AG08395 (cell line): ENCODE data around the gene ISL1.

Experiments
- DNase-seq: peaks from one replicate; pipeline ENCODE4 v3.0.0; 2012; ENCODE audit warnings: mixed read lengths, low spot score

Gene ISL1

DNA sequence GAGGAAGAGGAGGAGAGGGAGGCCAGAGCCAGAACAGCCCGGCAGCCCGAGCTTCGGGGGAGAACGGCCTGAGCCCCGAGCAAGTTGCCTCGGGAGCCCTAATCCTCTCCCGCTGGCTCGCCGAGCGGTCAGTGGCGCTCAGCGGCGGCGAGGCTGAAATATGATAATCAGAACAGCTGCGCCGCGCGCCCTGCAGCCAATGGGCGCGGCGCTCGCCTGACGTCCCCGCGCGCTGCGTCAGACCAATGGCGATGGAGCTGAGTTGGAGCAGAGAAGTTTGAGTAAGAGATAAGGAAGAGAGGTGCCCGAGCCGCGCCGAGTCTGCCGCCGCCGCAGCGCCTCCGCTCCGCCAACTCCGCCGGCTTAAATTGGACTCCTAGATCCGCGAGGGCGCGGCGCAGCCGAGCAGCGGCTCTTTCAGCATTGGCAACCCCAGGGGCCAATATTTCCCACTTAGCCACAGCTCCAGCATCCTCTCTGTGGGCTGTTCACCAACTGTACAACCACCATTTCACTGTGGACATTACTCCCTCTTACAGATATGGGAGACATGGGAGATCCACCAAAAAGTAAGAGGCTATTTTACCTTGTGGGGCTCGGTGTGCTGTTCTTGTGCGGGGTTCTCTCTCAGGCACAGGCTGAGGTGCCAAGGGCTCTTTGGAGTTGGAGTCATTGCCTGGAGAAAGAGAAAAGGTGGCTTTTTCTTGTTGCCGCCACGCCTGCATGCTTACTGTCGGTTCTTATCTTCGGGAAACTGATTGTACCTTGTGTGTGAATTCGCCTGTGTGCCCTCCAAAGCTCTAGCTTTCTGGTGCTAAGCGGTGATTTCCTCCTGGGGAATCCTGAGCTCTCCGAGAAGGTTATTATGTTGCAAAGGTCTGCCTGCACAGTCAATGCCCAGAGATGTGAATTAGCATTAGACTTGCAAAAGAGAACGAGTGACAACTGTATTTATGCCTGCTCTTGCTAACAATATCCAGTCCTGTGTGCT is at the start of gene ISL1:
TSS of gene ISL1 (plus strand) at position 318 of the 991 bp plus-strand sequence. CDS start at position 542, 224 bp downstream.
- DNase-seq: peak; percentile 54

DNA sequence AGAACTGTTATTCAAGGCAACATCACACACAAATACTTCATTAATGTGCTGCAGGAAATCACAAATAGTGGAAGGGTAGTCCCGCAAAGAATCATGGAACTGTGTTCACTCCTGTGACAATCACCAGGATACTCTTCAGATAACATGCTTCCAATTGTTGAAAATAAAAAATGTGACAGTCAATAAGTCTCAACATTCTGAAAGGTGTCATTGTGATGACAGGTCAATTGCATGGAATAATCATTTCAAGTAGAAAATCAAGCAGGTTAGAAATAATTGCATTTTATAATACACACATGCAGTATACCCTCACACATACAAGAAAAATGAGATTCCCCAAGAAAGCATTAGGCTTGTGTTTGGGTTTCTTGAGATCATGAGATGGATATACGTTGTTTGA is 46.4 kb upstream of the ISL1 start:
- no peak for DNase-seq

DNA sequence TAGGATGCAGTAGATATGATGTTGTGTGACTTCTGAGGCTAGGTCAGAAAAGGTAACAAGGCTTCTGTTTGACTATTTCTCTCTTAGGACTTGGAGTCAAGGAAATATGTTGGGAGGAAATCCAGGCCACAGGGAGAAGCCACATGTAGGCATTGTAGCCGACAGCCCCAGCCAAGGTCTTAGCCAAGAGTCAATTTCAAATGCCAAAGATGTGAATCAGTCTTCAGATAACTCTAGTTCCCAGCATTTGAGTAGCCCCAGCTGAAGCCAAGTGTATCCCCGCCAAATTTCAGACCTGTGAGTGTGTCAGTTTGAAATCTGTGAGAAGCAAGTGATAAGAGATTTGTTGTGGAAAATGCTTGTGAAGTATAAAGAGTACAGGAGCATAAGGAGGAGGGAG is 38.1 kb upstream of the ISL1 start:
- DNase-seq: no peak

DNA sequence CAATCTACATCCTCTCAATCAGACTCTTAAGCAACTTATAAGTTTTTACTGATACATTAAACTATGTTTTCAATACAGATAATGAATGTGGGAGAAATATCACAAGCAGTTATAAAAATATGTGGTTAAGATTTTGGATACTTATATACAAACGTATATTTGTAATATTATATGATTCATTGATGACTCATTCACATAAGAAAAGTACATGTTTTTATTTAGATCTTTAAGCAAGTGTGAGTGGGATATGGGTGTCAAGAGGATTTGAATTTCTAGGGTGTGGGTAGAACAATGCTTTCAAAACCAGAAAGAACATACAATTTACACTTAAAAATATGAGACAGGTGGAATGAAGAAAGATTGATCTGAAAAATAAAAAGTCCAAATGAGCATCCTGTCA is 36.1 kb upstream of the ISL1 start:
- no peak for DNase-seq

DNA sequence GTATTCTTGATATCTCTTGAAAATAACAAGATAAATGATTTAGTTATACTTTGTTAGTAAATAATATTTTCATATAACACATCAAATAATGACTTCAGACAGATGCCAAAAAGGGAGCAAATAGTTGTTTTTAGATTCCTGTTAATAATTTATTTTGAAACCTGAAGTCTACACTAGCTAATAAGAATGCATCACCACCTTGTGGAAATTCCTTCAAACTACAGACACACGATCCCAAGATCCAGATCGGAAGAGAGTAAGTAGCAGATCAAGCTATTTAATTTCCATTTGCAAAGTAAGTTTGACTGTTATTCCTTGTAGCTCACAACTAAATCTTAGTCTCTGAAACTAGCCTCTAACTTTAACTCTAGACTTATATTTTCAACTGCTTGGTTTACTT is 35.5 kb upstream of the ISL1 start:
- DNase-seq: no peak

DNA sequence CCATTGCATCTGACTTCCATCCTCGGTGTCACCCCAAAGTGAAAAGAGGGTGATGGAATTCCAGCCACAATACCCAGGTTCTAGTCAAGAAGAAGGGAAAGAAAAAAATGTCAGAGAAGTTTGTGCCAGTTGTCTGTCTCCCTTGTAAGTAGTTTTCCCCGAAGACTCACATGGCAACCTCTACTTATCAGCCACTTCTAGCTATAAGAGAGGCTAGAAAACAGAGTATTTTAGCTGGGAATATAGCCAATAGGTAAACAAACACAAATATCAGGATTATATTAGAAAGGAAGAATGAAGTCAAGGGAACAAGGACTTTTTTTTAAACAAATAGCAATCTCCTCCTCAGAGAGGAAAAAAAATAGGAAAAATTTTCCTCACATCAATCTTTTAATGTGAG is 12.2 kb upstream of the ISL1 start:
- DNase-seq: no peak

DNA sequence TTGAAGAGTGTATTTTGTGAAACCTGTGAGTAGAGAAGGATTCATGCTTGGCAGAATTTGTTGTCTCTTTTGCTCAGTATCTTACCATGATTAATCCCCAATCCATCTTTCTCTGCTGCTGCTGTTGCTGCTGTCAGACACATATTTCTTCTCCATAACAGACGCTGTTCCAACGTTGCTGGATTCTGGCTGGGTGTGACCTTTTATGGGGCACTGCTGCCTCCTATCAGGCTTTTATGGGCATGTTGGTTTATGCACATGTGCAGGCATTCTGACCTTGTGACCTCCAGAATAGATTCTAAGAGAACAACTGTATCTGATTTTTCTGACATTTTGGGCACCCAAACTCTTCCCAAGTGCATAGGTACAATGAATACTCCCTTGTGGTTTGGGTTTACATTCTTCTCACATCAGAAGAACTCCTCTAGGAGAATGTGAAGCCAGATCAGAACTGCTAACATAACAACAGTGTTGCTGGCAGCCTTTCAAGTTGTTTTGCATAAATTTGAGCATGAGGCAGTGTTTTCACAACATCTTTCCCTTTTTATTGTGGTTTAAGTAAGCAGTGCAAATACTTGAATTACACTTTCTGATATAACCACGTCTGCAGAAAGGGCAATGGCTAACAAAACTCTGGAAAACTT is 9.2 kb upstream of the ISL1 start:
- no peak for DNase-seq

DNA sequence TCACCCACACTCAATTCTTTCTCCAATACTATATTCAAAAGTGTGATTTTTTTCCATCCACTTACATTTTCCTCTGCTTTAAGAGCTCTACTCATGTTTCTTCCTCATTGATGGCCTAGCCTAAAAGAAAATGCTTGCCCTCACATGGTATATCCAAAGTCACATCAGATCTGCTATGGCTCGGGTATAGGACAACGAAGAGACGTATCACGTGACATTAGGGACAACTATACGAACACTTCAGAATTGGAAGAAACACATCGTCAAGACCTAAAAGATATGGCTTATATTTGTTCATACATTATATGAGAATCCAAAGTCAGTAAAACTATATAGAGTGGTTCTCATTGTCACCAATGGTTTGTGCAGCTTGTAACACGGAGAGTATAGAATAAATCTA is 8.2 kb upstream of the ISL1 start:
- no peak for DNase-seq

DNA sequence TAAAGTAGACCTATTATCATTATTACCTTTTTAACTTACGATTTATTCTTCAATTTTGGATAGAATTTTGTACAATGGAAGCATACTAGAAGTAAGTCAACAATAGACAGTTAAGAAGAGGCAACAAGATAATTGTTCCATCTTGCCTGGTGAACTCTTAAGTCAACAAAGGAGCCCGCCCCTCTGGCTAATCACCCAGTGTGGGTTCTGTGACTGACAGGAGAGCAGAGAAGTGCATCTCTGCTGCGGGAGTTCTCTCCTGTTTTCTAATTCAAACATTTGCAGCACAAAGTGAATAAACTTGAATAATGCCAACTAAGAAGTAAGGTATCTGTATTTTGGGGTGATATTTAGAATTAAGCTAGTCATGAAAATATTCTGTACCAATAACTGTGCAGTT is 6.7 kb upstream of the ISL1 start:
- DNase-seq: no peak

DNA sequence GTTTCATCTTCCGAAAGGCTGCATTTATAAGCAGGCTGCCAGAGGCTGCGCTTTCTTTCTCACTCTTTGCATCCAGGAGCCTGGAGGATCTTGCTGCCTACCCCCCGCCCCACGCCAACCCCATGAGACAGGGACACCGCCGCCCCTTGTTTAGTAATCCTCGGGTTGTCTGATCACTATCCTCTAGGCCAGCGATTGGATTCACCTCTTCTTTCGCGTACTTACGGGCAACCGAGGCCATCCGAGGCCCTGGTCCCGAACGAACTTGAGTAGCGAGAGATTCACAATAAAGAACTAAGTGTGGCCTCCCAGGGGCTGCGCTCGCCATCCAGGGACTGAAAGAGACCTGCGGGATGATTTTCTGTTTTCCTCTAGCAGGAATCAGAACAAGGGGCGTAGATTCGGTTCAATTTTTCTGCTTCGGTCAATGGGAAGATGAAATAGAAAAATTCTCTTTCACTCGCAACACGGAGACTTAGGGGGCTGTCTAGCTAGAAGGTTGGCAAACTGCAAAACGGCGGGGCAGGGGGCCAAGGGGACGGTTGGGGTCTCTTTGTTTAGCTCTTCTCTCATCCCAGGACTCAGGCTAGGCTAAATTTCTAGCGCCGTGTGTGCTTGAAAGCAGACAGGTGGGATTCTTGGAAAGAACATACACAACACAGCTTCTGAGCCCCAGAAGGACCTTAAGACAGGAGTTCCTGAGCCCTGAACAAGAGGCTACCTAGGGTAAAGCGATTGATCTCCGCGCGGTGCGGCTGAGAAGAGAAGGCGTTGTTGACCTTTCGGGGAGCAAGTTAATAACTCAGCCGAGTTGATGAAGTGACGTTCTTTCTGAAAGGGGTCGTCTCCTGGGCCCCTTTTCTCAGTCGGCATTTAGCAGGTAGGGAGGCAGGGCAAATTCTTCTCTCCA is 5.8 kb upstream of the ISL1 start:
- DNase-seq: no peak

DNA sequence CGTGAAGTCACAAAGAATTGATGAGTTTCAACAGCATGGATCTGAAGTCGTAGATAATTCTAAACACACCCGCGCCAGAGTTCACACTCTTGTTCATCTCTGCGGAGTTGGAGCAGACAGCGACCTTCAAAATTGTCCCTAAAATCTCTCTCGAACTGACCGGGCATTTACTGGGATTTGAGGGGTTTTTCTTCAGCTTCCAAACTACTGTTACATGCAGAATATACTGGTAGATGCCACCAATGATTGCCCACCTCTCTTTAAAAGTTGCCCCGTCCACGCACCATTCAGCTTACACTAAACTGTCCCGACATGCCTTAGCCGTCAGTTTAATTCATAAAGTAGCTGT is 5.2 kb upstream of the ISL1 start:
- DNase-seq: no peak

DNA sequence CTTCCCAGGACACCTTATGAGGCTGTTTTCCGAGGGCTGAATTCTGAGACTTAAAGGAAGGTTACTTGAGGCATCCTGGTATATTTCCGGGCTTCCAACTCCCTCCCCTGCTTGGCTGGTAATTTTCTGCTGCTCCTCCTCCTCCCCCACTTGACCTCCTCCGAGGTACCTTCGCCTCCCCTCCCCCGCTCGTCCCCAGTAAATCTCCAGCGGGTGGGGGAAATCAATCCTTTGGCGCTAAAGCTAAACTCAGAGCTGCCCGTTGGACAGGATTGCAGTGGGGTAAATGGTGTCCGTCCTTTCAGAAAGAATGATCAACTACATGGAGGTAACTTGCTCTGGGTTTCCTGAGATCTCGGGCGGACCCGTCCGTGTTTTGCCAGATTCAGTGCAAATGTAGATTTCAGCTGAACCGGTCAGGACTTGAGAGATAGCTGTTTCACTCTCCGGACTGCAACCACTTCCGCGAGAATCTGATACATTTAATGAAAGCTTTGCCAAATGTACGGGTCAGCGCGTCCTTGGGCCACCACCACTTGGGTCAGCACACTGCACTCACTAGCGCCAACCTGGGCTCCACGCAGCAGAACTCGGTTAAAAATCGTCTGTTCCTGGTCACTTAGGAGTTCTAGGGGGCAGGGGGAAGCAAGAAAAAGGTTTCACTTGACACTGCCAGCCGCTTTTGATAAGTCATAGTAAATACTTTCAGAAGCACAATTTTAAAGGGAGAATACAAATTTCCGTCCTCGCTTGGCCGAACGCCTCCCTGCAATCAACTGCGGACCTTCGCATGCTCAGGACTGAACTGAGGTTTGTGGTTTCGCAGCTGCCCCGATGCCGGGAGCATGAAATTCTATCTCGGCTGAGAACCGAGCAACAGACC is 4.6 kb upstream of the ISL1 start:
- no peak for DNase-seq

DNA sequence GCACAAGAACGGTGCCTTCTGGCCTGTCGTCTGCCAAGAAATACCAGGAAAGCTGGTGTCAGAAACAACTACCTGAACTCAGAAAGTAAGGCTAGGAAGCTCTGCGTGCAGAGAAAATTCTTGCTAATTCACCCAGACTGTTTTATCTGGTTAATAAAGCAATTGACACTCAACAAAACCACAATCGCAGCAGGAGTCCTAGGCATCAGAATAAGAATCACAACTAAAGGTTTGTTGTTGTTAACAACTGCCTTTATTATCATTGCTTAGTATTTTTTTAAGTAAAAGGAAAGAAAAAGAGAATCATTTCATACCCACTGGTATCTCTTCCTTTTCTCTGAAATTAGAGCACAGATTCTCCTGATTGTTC is 3.9 kb upstream of the ISL1 start:
- DNase-seq: no peak

DNA sequence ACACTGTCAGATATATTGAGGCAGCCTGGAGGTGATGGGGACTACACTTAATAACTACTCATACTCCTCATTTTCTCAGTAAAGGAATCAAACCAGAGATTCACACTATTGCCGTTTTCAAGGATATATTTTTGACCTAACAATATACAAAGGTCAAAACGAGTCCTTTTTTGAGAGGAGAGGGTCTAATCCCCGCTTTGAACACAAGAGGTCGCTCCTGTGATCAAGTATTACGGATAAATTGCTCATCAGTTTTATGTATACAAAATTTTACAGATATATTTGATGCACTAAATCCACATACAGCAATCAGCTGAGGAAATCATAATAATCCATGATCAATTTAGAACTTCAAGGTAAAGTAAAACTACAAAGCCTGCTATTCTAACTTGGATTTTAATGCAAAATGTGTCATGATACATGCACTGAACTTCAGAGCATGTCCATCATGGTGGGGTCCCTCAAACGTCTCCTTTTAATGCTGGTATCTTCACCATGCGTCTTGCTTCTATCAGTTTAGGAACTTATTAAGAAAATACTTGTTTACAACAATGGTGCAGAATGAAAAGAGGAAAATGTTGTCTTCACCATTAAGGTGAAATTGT is 2.5 kb upstream of the ISL1 start:
- no peak for DNase-seq

DNA sequence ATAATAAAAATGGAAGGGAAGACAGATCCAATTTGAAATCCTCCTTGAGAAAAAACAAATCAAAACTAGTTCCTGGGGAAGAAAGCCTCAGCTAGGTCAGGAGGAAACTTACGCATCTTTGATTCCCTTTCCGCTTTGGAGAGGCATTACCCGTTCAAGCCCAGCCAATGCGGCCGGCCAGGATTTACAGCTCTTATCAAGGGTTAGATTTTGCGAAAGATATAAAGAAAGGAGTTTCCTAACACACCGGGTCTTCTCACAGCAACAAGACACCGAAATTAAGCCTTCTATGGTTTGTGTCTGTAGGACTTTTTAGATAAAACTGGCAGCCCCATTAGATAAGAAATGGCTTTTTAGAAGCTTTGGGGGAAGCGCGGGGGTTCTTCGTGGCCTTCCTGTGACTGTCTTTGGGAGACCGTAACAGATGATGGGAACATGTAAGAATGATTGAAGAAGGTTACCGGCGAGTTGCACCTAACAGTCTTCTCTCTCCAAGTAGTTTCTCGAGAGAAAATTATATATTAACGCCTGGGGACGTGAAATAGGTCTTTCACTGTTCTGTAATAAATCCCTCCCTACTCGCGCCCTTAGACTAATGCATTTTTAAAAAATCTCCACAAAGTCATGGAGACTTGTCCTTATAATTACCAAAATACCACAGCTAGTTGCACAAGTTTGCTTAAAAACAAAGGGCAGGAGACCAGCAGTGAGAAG is 1.3 kb upstream of the ISL1 start:
- DNase-seq: no peak

DNA sequence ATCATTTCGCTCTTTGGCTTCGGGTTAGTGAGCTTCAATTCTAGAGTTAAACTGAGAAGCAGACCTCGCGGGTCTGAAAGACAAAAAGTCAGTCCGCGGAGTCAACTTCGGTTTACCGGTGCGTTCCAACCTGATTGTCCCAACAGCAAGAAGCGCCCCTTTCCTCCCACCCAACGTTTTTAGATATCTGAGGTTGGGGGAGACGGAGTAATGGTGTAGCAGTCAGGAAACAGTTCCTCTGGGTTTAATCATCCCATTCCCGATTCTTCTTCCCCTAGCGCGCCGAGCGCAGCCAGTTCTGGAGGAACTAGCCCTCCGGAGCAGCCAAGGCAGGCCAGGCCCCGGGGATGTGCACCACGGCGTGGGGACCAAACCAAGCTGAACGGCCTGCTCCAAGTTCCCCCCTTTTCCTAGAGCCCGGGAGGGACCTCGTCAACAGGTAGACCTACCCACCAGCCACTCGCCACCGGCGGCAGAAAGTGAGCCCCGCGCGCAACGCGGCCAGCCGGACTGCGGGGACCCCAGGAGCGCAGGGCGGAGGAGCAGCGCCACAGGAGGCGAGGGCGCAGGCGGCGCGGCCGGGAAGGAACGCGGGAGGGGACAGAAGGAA is 622 bp upstream of the ISL1 start:
- no peak for DNase-seq

DNA sequence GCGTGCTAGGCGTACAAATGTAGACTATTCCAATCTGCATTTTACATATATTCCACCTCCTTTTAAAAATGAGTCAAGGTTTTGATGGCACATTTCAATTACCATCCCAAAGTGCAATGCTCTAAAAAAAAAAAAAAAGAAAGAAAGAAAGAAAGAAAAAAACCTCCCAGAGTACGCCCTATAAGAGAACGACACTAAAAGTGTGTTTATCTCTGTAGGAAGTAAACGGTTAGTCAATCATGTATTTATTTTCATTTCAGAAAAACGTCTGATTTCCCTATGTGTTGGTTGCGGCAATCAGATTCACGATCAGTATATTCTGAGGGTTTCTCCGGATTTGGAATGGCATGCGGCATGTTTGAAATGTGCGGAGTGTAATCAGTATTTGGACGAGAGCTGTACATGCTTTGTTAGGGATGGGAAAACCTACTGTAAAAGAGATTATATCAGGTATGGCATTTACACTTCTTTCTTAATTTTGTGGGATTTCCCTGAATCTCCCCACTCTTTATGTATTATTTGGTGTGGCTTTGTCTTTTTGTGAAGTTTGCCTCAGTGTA is 1.1 kb downstream of the ISL1 start:
- DNase-seq: no peak

DNA sequence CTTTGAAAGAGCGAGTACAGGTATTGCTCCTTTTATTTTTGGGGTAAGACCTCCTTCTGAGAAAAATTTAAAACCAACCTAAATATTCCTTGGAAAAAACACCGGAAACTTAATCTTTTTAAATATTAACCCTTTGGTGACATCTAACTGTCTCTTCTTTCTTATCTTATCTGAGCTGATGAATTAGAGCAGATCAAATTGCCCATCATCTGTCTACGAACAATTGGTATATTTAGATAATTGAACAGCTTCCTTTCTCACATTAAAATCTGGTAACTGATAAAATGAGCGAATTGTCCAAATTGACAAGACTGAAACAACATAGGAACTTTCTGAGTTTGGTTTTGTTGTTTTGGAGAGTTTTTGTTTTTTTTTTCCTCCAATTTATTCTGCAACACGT is 2.0 kb downstream of the ISL1 start:
- no peak for DNase-seq
